Measurements from ENCODE around the gene FGF12. TPM values are rescaled to one million over a fixed set of nuclear protein-coding genes. Genes with fewer than 3 reads are reported as not detected.

FGF12 gene
- total RNA-seq, 1 donor from 2014 or later: 3.2 TPM

DNA sequence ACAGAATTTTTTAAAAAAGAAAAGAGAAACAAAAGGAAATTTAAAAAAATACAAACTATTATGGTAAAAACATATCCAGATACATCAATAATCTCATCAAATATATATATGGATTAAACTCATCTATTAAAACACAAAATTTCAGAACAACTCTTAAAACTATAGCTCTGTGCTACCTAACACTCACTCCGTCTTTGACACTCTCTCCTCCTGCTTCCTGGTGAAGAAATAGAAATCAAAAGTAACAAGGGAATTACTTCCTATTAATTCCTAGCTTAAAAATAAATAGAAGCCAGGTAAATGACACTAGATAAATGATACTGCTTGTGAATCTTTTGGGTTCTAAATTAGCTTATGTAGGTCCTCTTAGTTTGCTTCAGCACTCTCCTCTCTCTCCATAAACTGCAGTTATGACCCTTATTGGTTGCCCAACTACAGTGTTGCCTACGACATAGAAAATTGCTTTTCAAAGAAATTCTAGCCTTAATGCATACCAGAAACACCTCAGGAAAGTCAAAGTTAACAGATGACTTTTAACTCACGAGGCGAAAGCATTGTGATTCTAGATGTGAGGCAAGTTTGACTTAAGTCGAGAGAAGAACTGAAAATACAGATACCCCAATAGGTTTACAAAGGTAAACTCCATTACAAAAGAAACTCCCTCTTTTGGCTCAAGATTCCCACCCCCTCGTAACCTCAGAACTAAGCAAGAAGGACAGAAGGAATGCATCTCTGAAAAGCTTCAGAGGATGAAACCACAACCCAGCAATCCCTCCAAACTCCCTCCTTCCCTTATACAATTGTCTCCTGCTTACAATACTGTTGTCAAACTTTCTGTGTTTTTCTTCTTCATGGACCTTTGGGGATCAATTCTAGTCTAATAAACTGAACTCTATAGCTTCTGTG is 394.7 kb downstream of the FGF12 start:
- Histone ChIP-seq H3K27me3 (no peaks in the 10 kb centered on the region), H3K4me1 (no peaks in the 10 kb centered on the region), H3K9me3 (no peaks in the 10 kb centered on the region), H3K4me3 (no peak overlapping the region), H3K27ac (no peak overlapping the region), H3K36me3 (no peaks in the 10 kb centered on the region)
- DNase-seq (no peak), ATAC-seq (no peak)
- intact Hi-C loops (cut with DNase I): no loop called here
- TF ChIP-seq, protein P1, sequence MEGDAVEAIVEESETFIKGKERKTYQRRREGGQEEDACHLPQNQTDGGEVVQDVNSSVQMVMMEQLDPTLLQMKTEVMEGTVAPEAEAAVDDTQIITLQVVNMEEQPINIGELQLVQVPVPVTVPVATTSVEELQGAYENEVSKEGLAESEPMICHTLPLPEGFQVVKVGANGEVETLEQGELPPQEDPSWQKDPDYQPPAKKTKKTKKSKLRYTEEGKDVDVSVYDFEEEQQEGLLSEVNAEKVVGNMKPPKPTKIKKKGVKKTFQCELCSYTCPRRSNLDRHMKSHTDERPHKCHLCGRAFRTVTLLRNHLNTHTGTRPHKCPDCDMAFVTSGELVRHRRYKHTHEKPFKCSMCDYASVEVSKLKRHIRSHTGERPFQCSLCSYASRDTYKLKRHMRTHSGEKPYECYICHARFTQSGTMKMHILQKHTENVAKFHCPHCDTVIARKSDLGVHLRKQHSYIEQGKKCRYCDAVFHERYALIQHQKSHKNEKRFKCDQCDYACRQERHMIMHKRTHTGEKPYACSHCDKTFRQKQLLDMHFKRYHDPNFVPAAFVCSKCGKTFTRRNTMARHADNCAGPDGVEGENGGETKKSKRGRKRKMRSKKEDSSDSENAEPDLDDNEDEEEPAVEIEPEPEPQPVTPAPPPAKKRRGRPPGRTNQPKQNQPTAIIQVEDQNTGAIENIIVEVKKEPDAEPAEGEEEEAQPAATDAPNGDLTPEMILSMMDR (IDR thresholded peaks at IDR 0.05): no peak

DNA sequence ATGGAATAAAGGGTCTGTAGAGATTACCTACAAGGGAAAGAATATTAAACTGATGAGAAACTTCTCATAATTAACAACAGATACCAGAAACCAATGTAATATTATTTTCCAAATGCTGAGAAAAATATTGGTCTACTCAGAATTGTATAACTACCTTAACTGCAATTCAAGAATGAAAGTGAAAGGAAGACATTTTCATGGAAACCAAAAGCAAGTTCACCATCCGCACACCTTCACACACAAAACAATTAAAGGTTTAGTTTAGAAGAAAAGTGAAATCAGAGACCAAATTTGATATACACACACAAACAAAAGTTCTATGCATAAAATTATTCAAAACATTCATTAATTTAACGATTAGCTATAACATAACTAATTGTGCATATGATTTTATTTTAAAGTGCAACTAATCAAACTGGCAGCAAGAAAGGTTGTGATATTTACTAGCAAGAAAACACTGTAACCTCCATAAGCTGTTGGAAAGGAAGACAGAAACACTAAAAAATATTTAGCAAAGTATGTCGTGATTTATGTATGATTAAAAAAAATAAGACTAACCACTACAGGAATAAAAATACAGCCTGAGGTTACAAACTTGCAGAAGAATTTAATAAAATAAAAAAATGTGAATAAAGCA is 395.5 kb downstream of the FGF12 start:
- DNase-seq (no peak), ATAC-seq (no peak)
- Histone ChIP-seq H3K4me3 (no peak overlapping the region), H3K27ac (no peak overlapping the region), H3K36me3 (no peaks in the 10 kb centered on the region), H3K4me1 (no peaks in the 10 kb centered on the region), H3K9me3 (no peaks in the 10 kb centered on the region), H3K27me3 (no peaks in the 10 kb centered on the region)
- TF ChIP-seq, protein P1 (IDR thresholded peaks at IDR 0.05): no peak
- intact Hi-C loops (cut with DNase I): no loop called here

DNA sequence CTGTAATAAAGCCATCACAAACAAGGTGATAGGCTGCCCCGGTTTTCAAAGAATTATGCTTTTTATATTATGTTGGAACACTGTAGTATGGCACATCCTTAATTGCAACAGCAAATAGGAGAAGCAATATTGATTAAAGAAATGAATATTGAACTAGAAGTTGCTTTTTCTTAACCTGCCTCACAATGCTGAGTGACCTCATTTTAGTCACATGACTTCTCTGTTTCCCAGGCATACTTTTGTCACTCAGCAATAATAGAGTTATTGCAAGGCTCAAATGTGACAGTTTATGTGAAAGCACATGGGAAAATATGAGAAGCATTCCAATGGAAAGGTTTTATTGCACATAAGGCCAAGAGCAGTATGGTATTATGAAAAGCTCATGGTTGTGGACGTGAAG is 400.7 kb downstream of the FGF12 start:
- no peaks in the 10 kb centered on the region for H3K4me1 ChIP-seq
- no peaks in the 10 kb centered on the region for H3K27me3 ChIP-seq
- DNase-seq (no peak), ATAC-seq (no peak)
- H3K36me3 ChIP-seq: no peaks in the 10 kb centered on the region
- TF ChIP-seq, protein P1 (IDR thresholded peaks at IDR 0.05): no peak
- intact Hi-C loops (cut with DNase I): no loop called here
- no peak overlapping the region for H3K27ac ChIP-seq
- no peaks in the 10 kb centered on the region for H3K9me3 ChIP-seq
- H3K4me3 ChIP-seq: no peak overlapping the region

DNA sequence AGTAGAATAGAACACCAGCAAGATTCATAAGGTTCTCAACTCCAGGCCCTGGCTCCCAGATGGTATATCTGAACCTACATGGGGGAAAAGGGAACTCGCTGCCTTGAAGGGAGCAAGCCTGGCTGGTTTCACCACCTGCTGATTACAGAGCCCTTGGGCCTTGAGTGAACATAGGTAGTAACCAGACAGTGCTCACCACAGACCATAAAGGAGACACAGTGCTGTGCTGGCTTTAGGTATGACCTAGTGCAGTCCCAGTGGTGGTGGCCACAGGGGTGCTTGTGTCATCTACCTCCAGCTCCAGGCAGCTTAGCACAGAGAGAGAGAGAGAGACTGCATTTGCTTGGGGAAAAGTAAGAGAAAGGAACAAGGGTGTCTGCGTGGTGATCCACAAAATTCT is 409.8 kb downstream of the FGF12 start:
- H3K9me3 ChIP-seq: no peaks in the 10 kb centered on the region
- no peaks in the 10 kb centered on the region for H3K27me3 ChIP-seq
- no peaks in the 10 kb centered on the region for H3K36me3 ChIP-seq
- intact Hi-C loops (cut with DNase I): no loop called here
- H3K27ac ChIP-seq: no peak overlapping the region
- TF ChIP-seq, protein P1 (IDR thresholded peaks at IDR 0.05): no peak
- no peak overlapping the region for H3K4me3 ChIP-seq
- no peaks in the 10 kb centered on the region for H3K4me1 ChIP-seq
- DNase-seq (no peak), ATAC-seq (no peak)

DNA sequence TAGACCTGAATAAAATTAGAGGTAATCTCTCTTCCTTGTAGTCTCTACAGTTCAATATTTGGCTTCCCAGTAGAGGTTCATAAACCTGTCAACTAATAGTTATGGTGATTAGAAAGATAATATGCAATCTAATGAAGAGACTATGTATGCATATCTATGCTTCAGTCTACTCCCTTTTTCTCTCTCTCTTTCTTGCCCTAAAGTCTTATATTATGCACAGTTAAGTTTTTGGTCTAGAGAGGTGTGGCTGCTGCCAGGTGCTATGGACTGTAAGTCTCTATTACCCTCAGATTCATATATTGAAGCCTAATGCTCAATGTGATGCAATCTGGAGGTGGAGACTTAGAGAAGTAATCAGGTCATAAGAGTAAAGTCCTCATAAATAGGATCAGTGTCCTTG is 413.7 kb downstream of the FGF12 start:
- TF ChIP-seq, protein P1 (IDR thresholded peaks at IDR 0.05): no peak
- no peaks in the 10 kb centered on the region for H3K36me3 ChIP-seq
- H3K4me1 ChIP-seq: no peaks in the 10 kb centered on the region
- intact Hi-C loops (cut with DNase I): no loop called here
- ATAC-seq (no peak), DNase-seq (no peak)
- H3K4me3 ChIP-seq: no peak overlapping the region
- H3K27ac ChIP-seq: no peak overlapping the region
- no peaks in the 10 kb centered on the region for H3K27me3 ChIP-seq
- H3K9me3 ChIP-seq: no peaks in the 10 kb centered on the region
